ENCODE measurements around the gene SLC26A6.

Gene SLC26A6

GRCh38 chr3:48660800-48661400 lies 25.6 kb upstream of the SLC26A6 start:
- DNase-seq: no peak

- no peak for DNase-seq
Observed at GRCh38 chr3:48656841-48657281, 21.6 kb upstream of the SLC26A6 start.

- peak in 1 of 2 donors; percentile 38 for DNase-seq
Observed at GRCh38 chr3:48656061-48656840, 21.0 kb upstream of the SLC26A6 start.

- no peak for DNase-seq
Observed at GRCh38 chr3:48655606-48656005, 20.3 kb upstream of the SLC26A6 start.

- no peak for DNase-seq
Observed at GRCh38 chr3:48655063-48655462, 19.8 kb upstream of the SLC26A6 start.

- DNase-seq: no peak
Observed at GRCh38 chr3:48652923-48653715, 17.9 kb upstream of the SLC26A6 start.

GRCh38 chr3:48651771-48652170 lies 16.5 kb upstream of the SLC26A6 start:
- no peak for DNase-seq

GRCh38 chr3:48650723-48651122 lies 15.5 kb upstream of the SLC26A6 start:
- no peak for DNase-seq

GRCh38 chr3:48648188-48648850 lies 13.1 kb upstream of the SLC26A6 start:
- DNase-seq: no peak

GRCh38 chr3:48647714-48648113 lies 12.5 kb upstream of the SLC26A6 start:
- DNase-seq: no peak

GRCh38 chr3:48644898-48645760 lies 9.9 kb upstream of the SLC26A6 start:
- no peak for DNase-seq

GRCh38 chr3:48642605-48643004 lies 7.3 kb upstream of the SLC26A6 start:
- no peak for DNase-seq

GRCh38 chr3:48641396-48641795 lies 6.1 kb upstream of the SLC26A6 start:
- DNase-seq: no peak

GRCh38 chr3:48639944-48640606 lies 4.8 kb upstream of the SLC26A6 start:
- no peak for DNase-seq

GRCh38 chr3:48637305-48637704 lies 2.0 kb upstream of the SLC26A6 start:
- no peak for DNase-seq

- DNase-seq: no peak
Observed at GRCh38 chr3:48636149-48636655, 941 bp upstream of the SLC26A6 start.

GRCh38 chr3:48634661-48635221 lies 520 bp downstream of the SLC26A6 start:
- DNase-seq: no peak

GRCh38 chr3:48633743-48634142 lies 1.5 kb downstream of the SLC26A6 start:
- no peak for DNase-seq

GRCh38 chr3:48633256-48633655 lies 2.0 kb downstream of the SLC26A6 start:
- no peak for DNase-seq

GRCh38 chr3:48631516-48632448 lies 3.5 kb downstream of the SLC26A6 start:
- no peak for DNase-seq
